ENCODE results near the gene MYBPH.

- no peak for TF ChIP-seq CTCF (IDR thresholded peaks at IDR 0.05)
- no peak for TF ChIP-seq POLR2A (IDR thresholded peaks at IDR 0.05)
These were observed 41.5 kb downstream of the MYBPH start for GRCh38 chr1:203133970-203134725.
